Trophoblast cell (in vitro differentiated cells and primary cell): ENCODE data around the gene TMCC1.

Source experiments
- DNase-seq, 2 donors: peaks; one replicate each; pipeline ENCODE4 v3.0.0-alpha.2; 2016
- H2AFZ ChIP-seq: 2 replicates; pipeline ENCODE4 v1.6.1; 2013; ENCODE audit warnings: low read length, moderate library complexity, mild to moderate bottlenecking; ENCODE audit not compliant: insufficient read depth, poor library complexity
- H2AK5ac ChIP-seq: 2 replicates; pipeline ENCODE4 v1.6.1; 2013; ENCODE audit warnings: mild to moderate bottlenecking, low read length
- H2BK120ac ChIP-seq: 2 replicates; pipeline ENCODE4 v1.6.1; 2013; ENCODE audit warnings: low read length, mild to moderate bottlenecking, moderate library complexity; ENCODE audit not compliant: insufficient read depth, poor library complexity
- H2BK12ac ChIP-seq: 2 replicates; pipeline ENCODE4 v1.6.1; 2013; ENCODE audit warnings: mild to moderate bottlenecking, low read length, moderate library complexity
- H2BK5ac ChIP-seq: 2 replicates; pipeline ENCODE4 v1.6.1; 2013; ENCODE audit warnings: low read length, low read depth, moderate library complexity, mild to moderate bottlenecking; ENCODE audit not compliant: poor library complexity
- H3K14ac ChIP-seq: 2 replicates; pipeline ENCODE4 v1.6.1; 2013; ENCODE audit warnings: mild to moderate bottlenecking, low read length
- H3K18ac ChIP-seq: 2 replicates; pipeline ENCODE4 v1.6.1; 2013; ENCODE audit warnings: mild to moderate bottlenecking, low read length
- H3K23ac ChIP-seq: 2 replicates; pipeline ENCODE4 v1.6.1; 2013; ENCODE audit warnings: low read length
- H3K27ac ChIP-seq: 2 replicates; pipeline ENCODE4 v1.5.1; 2013; ENCODE audit warnings: low read depth, mild to moderate bottlenecking, inconsistent platforms, low read length, moderate library complexity
- H3K27me3 ChIP-seq: 2 replicates; pipeline ENCODE4 v1.6.1; 2013; ENCODE audit warnings: inconsistent platforms, mild to moderate bottlenecking, low read length, moderate library complexity; ENCODE audit not compliant: insufficient read depth
- H3K36me3 ChIP-seq, 2 experiments: 1 replicate in 1 of 2; 2 replicates in 1 of 2; pipeline ENCODE4 v1.6.1; 2013; ENCODE audit warnings: low read length in 2 of 2, mild to moderate bottlenecking in 2 of 2, moderate library complexity in 1 of 2; ENCODE audit not compliant: insufficient read depth in 2 of 2, control insufficient read depth in 1 of 2
- H3K4ac ChIP-seq: 2 replicates; pipeline ENCODE4 v1.6.1; 2013; ENCODE audit warnings: low read depth, mild to moderate bottlenecking, low read length, moderate library complexity
- H3K4me1 ChIP-seq, 2 experiments: 1 replicate in 1 of 2; 2 replicates in 1 of 2; pipeline ENCODE4 v1.6.1; 2013; ENCODE audit warnings: low read length in 2 of 2, mild to moderate bottlenecking in 2 of 2, moderate library complexity in 1 of 2; ENCODE audit not compliant: insufficient read depth in 2 of 2, control insufficient read depth in 1 of 2
- H3K4me2 ChIP-seq: 2 replicates; pipeline ENCODE4 v1.6.1; 2013; ENCODE audit warnings: inconsistent platforms, mild to moderate bottlenecking, low read length, moderate library complexity
- H3K4me3 ChIP-seq: 2 replicates; pipeline ENCODE4 v1.5.1; 2013; ENCODE audit warnings: mild to moderate bottlenecking, low read depth, low read length, inconsistent platforms
- H3K79me1 ChIP-seq: one replicate; pipeline ENCODE4 v1.6.1; 2013; ENCODE audit warnings: low read length
- H3K79me2 ChIP-seq: 2 replicates; pipeline ENCODE4 v1.6.1; 2013; ENCODE audit warnings: low read length, mild to moderate bottlenecking; ENCODE audit not compliant: control insufficient read depth, insufficient read depth, poor library complexity
- H3K9ac ChIP-seq: 2 replicates; pipeline ENCODE4 v1.6.1; 2013; ENCODE audit warnings: mild to moderate bottlenecking, low read length
- H3K9me3 ChIP-seq: 2 replicates; pipeline ENCODE4 v1.6.1; 2013; ENCODE audit warnings: low read depth, mild to moderate bottlenecking, control low read depth, inconsistent platforms, low read length; ENCODE audit not compliant: insufficient read depth
- H4K12ac ChIP-seq: 2 replicates; pipeline ENCODE4 v1.6.1; 2013; ENCODE audit warnings: low read depth, mild to moderate bottlenecking, low read length, moderate library complexity
- H4K8ac ChIP-seq: 2 replicates; pipeline ENCODE4 v1.6.1; 2013; ENCODE audit warnings: low read depth, mild to moderate bottlenecking, low read length, moderate library complexity
- H4K91ac ChIP-seq: one replicate; pipeline ENCODE4 v1.6.1; 2013; ENCODE audit warnings: low read depth, mild to moderate bottlenecking, low read length, moderate library complexity
- WGBS: extraction: QIAGEN DNeasy Blood & Tissue Kit; methylation state at CpG from one replicate; pipeline ENCODE4 v1.1.7; 2013; ENCODE audit warnings: missing lambda C conversion rate; ENCODE audit not compliant: insufficient read length, insufficient coverage; ENCODE audit errors: extremely low coverage; 5-methylcytosine and 5-hydroxymethylcytosine counted together

The TMCC1 gene

DNA sequence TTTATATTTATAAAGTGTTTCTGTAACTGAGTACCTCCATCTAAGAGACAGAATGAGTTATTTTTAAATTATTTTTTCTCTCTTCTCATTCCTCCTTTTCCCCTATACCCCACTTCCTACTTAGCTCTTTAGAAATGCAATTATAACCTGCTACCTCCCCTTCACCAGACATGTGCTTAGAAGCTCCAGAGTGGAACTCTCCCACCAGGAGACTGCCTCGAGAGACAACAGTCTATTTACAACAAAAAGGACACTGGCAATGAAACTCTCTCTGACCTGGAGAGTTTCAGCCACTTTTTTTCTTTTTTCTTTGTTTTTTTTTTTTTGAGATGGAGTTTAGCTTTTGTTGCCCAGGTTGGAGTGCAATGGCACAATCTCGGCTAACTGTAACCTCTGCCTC lies 177.7 kb downstream of the TMCC1 start:
- Histone ChIP-seq H3K9ac (no peak overlapping the region), H2BK12ac (no peak overlapping the region), H4K12ac (no peak overlapping the region), H4K91ac (no peak overlapping the region), H3K4ac (no peak overlapping the region), H4K8ac (no peak overlapping the region), H3K27ac (no peak overlapping the region), H2AFZ (no peak overlapping the region), H3K4me3 (no peak overlapping the region), H3K79me1 (no peaks in the 10 kb centered on the region), H3K79me2 (no peaks in the 10 kb centered on the region), H3K9me3 (no peaks in the 10 kb centered on the region), H3K14ac (no peak overlapping the region), H2BK120ac (no peak overlapping the region), H2AK5ac (no peak overlapping the region), H3K18ac (no peak overlapping the region), H3K23ac (no peak overlapping the region), H3K4me2 (no peak overlapping the region), H3K36me3 (peaks cover 0 to 6% of the 10 kb centered on the region in 2 experiments), H3K27me3 (no peaks in the 10 kb centered on the region), H3K4me1 (no peaks in the 10 kb centered on the region), H2BK5ac (no peak overlapping the region)
- WGBS, result no CpG with 5 or more reads among the region's 2 CpGs
- DNase-seq, result no peak

DNA sequence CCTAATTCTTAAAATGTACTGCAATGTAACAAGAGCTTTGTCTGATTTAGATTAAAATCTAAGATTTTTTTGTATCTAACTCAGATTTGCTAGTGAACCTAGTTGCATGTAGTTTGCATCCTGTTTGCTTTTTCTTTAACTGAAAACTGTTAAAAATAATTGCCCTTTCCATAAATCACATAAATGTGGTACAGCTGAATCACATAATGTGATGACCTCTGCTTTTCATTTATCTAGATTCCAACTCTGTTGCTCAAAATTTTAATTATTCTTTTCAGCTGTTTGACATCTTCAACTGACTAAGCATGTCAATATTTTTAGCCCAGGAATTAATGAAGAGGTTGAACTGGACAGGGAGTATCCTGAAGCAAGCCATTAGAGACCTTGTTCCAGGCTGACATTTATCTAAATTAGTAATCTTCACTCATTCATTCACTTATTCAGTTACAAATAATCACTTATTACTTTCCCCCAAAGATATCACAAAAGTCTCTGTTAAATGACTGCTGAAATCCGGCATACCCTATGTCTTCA lies 185.1 kb downstream of the TMCC1 start:
- Histone ChIP-seq H2AK5ac (no peak overlapping the region), H2BK120ac (no peak overlapping the region), H3K18ac (no peak overlapping the region), H3K79me2 (no peaks in the 10 kb centered on the region), H2BK5ac (no peak overlapping the region), H2BK12ac (no peak overlapping the region), H3K36me3 (peaks cover 0 to 3% of the 10 kb centered on the region in 2 experiments), H4K8ac (no peak overlapping the region), H3K23ac (no peak overlapping the region), H3K4ac (no peak overlapping the region), H3K4me3 (no peak overlapping the region), H2AFZ (no peak overlapping the region), H3K9me3 (no peaks in the 10 kb centered on the region), H3K4me1 (no peaks in the 10 kb centered on the region), H4K12ac (no peak overlapping the region), H3K79me1 (no peaks in the 10 kb centered on the region), H3K4me2 (no peak overlapping the region), H3K14ac (no peak overlapping the region), H3K27me3 (no peaks in the 10 kb centered on the region), H4K91ac (no peak overlapping the region), H3K27ac (no peak overlapping the region), H3K9ac (no peak overlapping the region)
- no peak for DNase-seq
- WGBS, result no CpG with 5 or more reads among the region's 1 CpG

GRCh38 chr3:129705274-129705673 lies 188.2 kb downstream of the TMCC1 start:
- Histone ChIP-seq H3K9me3 (no peaks in the 10 kb centered on the region), H3K79me1 (no peaks in the 10 kb centered on the region), H3K14ac (no peak overlapping the region), H3K79me2 (no peaks in the 10 kb centered on the region), H4K8ac (no peak overlapping the region), H2BK5ac (no peak overlapping the region), H3K4me1 (peaks cover 0 to 4% of the 10 kb centered on the region in 2 experiments), H3K18ac (no peak overlapping the region), H3K27me3 (no peaks in the 10 kb centered on the region), H3K4me3 (no peak overlapping the region), H3K27ac (no peak overlapping the region), H2BK12ac (no peak overlapping the region), H3K4me2 (no peak overlapping the region), H3K36me3 (no peaks in the 10 kb centered on the region), H4K12ac (no peak overlapping the region), H2BK120ac (no peak overlapping the region), H2AK5ac (no peak overlapping the region), H4K91ac (no peak overlapping the region), H3K9ac (no peak overlapping the region), H2AFZ (no peak overlapping the region), H3K23ac (no peak overlapping the region), H3K4ac (no peak overlapping the region)
- DNase-seq, result no peak
- WGBS, result no CpG with 5 or more reads among the region's 3 CpGs

- Histone ChIP-seq H3K4me2 (no peak overlapping the region), H2AK5ac (no peak overlapping the region), H3K4ac (no peak overlapping the region), H3K27ac (no peak overlapping the region), H3K79me2 (no peaks in the 10 kb centered on the region), H3K79me1 (no peaks in the 10 kb centered on the region), H3K14ac (no peak overlapping the region), H2BK5ac (no peak overlapping the region), H3K4me1 (peaks cover 0 to 4% of the 10 kb centered on the region in 2 experiments), H3K18ac (no peak overlapping the region), H4K12ac (no peak overlapping the region), H3K9me3 (no peaks in the 10 kb centered on the region), H2BK12ac (no peak overlapping the region), H3K23ac (no peak overlapping the region), H2BK120ac (no peak overlapping the region), H3K36me3 (no peaks in the 10 kb centered on the region), H3K4me3 (no peak overlapping the region), H2AFZ (no peak overlapping the region), H3K9ac (no peak overlapping the region), H4K8ac (no peak overlapping the region), H4K91ac (no peak overlapping the region), H3K27me3 (no peaks in the 10 kb centered on the region)
- no peak for DNase-seq
- 100% methylated on average over 1 of the region's 2 CpGs for WGBS
These were observed 189.6 kb downstream of the TMCC1 start for GRCh38 chr3:129703913-129704312.
